GM13976 (cell line): ENCODE data around the gene OLFM1.
A peak's percentile ranks its signal among the peaks of the same experiment; 100 is the strongest.

Experiments used
- DNase-seq: peaks from one replicate; pipeline ENCODE4 v3.0.0; 2012; ENCODE audit warnings: low spot score
- in situ Hi-C: fragments of 300-500 bp; cut with MboI; formaldehyde crosslinking; loops from one replicate; pipeline ENCODE4 v1.12.0; 2022; ENCODE audit warnings: low sequenced_read_pairs, mixed read lengths, inconsistent platforms; ENCODE audit not compliant: unreplicated experiment
- TF ChIP-seq, protein P1 (sequence below): IDR thresholded peaks from 2 replicates; pipeline ENCODE4 v1.5.1; 2012; ENCODE audit warnings: borderline replicate concordance, mild to moderate bottlenecking; ENCODE audit not compliant: insufficient read depth; ENCODE audit errors: extremely low read depth, missing control alignments, control extremely low read depth

Gene OLFM1

DNA sequence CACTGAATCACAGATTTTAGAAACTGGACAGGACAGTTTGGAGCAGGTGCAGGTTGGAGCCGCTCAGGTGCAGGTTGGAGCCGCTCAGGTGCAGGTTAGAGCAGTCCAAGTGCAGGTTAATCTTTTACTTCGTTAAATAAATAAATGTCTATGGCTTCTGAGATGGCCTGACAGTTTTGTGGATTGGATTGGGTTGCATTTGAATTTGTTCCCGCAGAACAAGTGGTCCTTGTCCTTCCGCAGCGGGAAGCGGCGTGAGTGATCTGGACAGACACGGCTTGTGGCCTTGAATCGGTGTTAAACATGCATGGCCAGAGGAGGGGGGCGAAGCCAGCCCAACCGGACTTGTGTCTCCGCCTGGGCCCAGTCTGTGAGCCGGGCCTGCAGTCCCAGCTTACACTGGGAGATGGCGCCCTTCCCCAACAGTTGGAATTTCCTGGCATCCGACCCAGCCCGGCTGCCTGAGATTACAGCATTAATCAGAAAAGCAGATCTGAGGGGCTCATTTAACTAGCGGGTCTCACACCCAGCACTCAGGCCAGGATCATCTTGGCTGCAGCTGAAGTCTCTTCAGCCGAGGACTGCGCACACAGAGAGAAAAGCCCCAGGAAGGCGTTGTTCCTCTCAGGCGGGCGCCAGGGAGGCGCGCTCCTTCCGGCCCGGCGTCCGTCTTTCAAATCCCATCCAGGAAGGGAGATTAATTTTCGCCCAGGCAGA lies 1.5 kb upstream of the OLFM1 start:
- in situ Hi-C loops, result loop anchor here (25.0 kb wide), 1 partner anchor 326 kb away; no protein-coding TSS in a partner anchor
- peak; percentile 80 for DNase-seq
- TF ChIP-seq, protein P1, sequence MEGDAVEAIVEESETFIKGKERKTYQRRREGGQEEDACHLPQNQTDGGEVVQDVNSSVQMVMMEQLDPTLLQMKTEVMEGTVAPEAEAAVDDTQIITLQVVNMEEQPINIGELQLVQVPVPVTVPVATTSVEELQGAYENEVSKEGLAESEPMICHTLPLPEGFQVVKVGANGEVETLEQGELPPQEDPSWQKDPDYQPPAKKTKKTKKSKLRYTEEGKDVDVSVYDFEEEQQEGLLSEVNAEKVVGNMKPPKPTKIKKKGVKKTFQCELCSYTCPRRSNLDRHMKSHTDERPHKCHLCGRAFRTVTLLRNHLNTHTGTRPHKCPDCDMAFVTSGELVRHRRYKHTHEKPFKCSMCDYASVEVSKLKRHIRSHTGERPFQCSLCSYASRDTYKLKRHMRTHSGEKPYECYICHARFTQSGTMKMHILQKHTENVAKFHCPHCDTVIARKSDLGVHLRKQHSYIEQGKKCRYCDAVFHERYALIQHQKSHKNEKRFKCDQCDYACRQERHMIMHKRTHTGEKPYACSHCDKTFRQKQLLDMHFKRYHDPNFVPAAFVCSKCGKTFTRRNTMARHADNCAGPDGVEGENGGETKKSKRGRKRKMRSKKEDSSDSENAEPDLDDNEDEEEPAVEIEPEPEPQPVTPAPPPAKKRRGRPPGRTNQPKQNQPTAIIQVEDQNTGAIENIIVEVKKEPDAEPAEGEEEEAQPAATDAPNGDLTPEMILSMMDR, result peak; percentile 65

DNA sequence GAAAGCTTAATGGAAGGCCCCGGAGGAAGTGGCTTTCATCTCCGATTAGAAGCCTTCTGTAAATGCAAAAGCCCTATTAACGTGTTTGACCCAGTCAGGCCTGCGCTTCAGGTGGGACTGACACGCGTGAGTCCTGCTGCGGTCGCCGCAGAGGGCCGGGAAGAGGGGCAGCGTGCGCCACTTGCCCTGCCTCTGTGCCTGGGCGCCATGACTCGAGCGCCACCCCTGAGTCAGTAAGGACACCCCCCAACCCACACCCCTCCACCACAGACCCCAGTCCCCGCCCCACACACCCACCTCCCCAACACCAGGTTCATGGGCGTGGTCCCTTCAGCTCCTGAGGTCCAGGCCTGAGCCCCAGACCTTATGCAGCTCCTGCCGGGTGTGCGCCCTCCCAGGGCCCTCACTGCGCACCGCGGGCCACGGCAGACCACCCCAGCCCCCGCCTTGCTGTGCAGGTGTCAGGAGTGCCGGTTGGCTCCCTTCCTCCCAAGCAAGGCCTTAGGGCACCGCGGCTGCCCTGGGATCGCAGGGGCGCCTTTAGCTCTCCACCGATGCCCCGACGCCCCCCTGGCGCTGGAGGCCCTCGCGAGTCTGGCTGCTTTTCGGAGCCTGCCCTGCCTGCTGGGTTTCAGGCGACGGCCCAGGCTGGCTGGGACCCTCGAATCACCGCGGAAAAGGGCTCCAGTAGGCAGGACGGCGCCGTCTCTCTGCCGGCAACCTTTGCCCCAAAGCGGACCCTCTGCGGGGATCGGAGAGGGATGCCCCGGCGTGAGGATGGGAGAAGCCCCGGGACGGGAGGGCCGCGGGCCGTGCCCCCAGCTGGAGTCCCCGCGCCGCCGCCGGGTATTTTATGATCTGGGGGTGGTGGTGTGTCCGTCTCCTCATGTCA lies 625 bp upstream of the OLFM1 start:
- in situ Hi-C loops, result loop anchor here (25.0 kb wide), 1 partner anchor 325 kb away; no protein-coding TSS in a partner anchor
- TF ChIP-seq, protein P1, result no peak
- DNase-seq, result no peak

DNA sequence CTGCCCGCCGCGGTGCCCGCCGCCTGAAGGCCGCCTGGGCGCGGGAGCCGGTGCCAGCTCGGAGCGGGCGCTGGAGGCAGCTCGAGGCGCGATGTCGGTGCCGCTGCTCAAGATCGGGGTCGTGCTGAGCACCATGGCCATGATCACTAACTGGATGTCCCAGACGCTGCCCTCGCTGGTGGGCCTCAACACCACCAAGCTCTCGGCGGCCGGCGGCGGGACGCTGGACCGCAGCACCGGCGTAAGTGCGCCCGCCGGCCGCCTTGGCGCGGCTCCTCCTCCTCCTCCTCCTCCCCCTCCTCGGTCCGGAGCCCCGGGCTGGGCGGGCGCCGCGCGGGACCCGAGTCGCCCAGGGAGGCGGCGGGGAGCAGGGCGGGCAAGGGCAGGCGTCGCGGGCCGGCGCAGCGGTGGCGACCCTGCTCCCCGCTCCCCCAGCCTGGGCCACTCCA lies 455 bp downstream of the OLFM1 start:
- in situ Hi-C loops, result loop anchor here (25.0 kb wide), 1 partner anchor 324 kb away; no protein-coding TSS in a partner anchor
- TF ChIP-seq, protein P1, result no peak
- DNase-seq, result no peak

DNA sequence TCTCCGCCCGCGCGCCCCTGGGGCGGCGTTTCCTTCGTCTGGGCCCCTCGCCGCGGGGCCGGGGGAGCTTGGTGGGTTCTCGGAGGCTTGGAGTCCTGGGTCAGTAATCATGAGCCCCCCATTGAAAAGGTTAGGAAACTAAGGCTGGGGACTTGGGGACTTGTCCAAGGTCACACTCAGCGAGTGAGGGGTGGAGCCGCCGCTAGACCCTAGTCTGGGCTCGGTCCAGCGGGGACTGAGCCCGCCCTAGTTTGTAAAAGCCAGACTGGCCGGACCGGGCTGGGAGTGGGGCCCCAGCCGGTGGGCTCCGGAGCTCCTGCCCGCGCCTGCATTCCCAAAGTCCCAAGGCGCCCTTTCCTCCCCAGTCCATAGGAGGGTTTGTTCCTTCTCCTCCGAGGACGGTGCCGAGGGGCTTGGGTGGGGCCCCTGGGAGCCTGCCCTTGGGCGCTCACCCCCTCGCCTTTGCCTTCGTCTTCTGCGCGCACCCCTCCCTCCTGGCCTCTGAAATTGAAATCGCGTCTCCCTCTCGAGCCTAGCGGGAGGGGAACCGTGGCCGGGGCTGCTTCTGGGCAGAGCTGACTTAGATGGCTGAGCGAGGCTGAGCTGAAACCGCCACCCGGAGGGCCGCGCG lies 995 bp downstream of the OLFM1 start:
- in situ Hi-C loops, result loop anchor here (25.0 kb wide), 1 partner anchor 324 kb away; no protein-coding TSS in a partner anchor
- DNase-seq, result no peak
- TF ChIP-seq, protein P1, result no peak

DNA sequence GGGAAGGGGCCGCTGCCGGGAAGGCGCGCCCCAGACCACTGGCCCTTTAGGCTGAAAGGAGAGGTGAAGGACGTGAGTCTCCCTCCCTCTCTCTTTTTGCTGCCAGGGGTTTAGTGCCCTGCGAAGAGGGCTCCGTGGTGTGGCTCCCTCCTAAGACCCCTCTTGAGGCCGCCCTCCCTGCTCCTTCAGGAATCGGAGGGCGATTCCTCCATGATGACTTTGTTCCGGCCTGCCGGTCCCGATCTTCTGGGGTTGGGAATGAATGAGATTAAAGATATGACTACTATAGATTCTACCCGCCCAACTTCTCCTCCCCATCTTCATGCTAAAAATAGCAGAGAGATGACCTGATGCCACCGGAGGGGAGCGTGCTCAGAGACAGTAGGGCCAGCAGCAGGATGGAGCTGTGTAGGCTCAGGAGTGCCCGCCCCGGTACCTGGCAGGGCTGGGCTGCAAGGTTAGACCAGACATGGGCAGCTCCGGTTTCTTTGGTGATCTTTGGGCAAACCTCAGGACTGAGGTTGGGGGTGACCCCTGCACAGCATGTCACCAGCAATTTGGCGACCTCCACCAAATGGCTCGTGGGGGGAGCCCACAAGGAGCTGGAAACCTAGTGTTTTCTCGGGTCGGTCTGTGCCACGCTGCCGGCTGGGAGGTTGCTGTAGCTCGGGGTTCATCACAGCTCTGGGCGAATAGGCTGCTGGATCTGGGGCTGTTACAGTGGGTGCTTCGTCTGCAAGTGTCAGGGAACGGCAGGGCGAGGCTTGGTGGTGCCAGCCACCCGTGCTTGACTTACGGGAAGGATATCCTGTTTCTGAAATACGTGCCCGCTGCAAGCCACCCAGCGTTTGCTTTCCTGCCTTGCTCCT lies 1.7 kb downstream of the OLFM1 start:
- DNase-seq, result no peak
- TF ChIP-seq, protein P1, result no peak
- in situ Hi-C loops, result loop anchor here (25.0 kb wide), 1 partner anchor 323 kb away; no protein-coding TSS in a partner anchor
